Measurements from ENCODE around the gene FIG4.
"Not testable (repeated sequence)": the region's sequence is repeated elsewhere in the genome, so short reads cannot be mapped to it uniquely, and the experiment has no call there.

GRCh38 chr6:109744779-109745178 is 53.7 kb downstream of the FIG4 start:
- TF ChIP-seq CTCF, POLR2A (IDR thresholded peaks at IDR 0.05): not testable (repeated sequence)

All from lower leg skin (tissue), 3 donors.